ENCODE data around the gene TBC1D20.

- TF ChIP-seq ZBTB33 (IDR thresholded peaks at IDR 0.05; ENCODE audit: extremely low read depth, insufficient replicate concordance, low read length): no peak
- no peak for TF ChIP-seq CTCF (IDR thresholded peaks at IDR 0.05 in 2 of 3, conservative IDR thresholded peaks at IDR 0.05 in 1 of 3; ENCODE audit: borderline replicate concordance in 1 of 3, insufficient read depth in 1 of 3, low read depth in 2 of 3, low read length in 2 of 3)
- no peak for TF ChIP-seq EZH2phosphoT487 (IDR thresholded peaks at IDR 0.05; ENCODE audit: borderline replicate concordance)
- TF ChIP-seq POLR2A (IDR thresholded peaks at IDR 0.05; ENCODE audit: borderline replicate concordance, extremely low read depth, insufficient read depth, insufficient read length): no peak
- no peak for TF ChIP-seq RAD21 (IDR thresholded peaks at IDR 0.05; ENCODE audit: low read depth)
- no peak for TF ChIP-seq POLR2AphosphoS5 (IDR thresholded peaks at IDR 0.05; ENCODE audit: low read depth, low read length)
- no peak for TF ChIP-seq EZH2 (IDR thresholded peaks at IDR 0.05)
Observed at GRCh38 chr20:483815-484644, 21.7 kb upstream of the TBC1D20 start.
